PFSK-1 (cell line): Measurements from ENCODE around the gene MATCAP1.

Experiments
- FOXP2 ChIP-seq: optimal IDR thresholded peaks from 2 replicates; pipeline ENCODE3; 2011; ENCODE audit warnings: borderline replicate concordance, control low read depth, inconsistent platforms; ENCODE audit not compliant: insufficient read depth; ENCODE audit errors: extremely low read length, extremely low read depth
- POLR2AphosphoS5 ChIP-seq: IDR thresholded peaks from 2 replicates; pipeline ENCODE4 v1.6.1; 2012; ENCODE audit warnings: low read depth, mild to moderate bottlenecking, control low read depth, low read length, moderate library complexity
- REST ChIP-seq, 2 experiments: IDR thresholded peaks; 2 replicates each; pipeline versions ENCODE4 v1.6.1 to v1.8.0; 2011 to 2012; ENCODE audit warnings: low read depth in 2 of 2, low read length in 2 of 2, control low read depth in 1 of 2, inconsistent platforms in 1 of 2, mild to moderate bottlenecking in 1 of 2, moderate library complexity in 1 of 2; ENCODE audit not compliant: insufficient read depth in 1 of 2
- SIN3A ChIP-seq: IDR thresholded peaks from 2 replicates; pipeline ENCODE4 v1.6.1; 2012; ENCODE audit warnings: mild to moderate bottlenecking, low read length, moderate library complexity, borderline replicate concordance; ENCODE audit not compliant: insufficient read depth
- TAF1 ChIP-seq: IDR thresholded peaks from 2 replicates; pipeline ENCODE4 v1.6.1; 2012; ENCODE audit warnings: low read length, control low read depth, borderline replicate concordance; ENCODE audit not compliant: insufficient read depth

Gene MATCAP1

DNA sequence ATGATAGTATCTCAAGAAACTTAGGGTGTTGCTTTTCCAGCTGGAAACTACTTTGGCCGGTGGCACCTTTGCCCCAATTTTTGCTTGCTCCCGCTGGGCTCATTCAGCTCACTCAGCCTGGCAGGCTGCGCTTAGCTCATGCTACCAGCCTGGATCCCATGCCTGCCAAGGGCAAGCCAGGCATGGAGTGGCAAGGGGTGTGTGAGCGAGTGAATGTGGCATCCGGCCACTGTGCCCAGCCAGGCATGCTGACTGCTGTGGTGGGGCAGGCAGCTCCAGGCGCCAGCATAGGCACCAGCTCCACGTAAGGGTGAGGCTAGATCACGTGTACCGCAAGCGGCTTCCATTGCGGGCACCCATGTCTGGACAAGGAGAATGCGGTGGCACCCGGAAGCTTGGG is 42.4 kb downstream of the MATCAP1 start:
- TF ChIP-seq FOXP2 (no peak), SIN3A (no peak), TAF1 (no peak), POLR2AphosphoS5 (no peak), REST (IDR thresholded peaks at IDR 0.05; ENCODE audit: insufficient read depth in 1 of 2, low read depth in 2 of 2, low read length in 2 of 2) (no peak)

DNA sequence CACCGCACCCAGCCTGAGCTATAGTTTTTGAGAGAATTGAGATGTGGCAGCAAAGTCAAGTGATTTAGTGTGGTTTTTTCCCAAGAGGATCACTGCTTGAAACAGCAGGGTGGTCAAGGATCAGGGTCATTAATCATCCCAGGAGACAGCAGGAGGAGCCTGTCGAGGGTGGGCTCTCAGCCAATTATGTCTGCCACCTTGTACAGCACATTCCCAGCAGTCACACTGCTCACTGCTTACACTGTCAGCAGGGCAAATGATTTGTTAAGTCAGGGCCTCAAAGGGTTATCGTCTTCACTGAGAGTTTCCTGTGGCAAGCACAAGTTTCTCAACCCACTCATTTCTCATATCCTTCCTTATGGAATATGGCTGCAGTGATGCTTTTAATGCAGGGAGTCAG is 46.2 kb downstream of the MATCAP1 start:
- TF ChIP-seq SIN3A, result no peak

DNA sequence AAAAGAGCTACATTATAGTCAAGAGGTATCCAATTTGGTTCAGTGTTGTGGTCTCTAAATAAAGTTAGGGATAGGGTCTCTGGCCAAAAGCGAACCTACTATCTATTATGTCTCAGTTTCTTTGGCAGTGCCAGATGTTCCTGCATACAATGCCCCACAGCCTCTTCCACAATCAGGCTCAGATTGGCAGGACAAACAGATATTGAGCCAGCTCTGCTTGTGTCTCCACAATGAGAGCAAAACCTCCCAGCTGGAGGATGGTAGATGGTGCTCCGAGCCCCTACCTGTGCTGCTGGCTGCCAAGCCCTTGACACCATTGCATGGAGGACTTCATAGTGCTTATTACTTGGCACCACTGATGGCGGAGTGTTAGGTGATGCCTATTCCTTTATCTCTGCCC is 54.3 kb downstream of the MATCAP1 start:
- TF ChIP-seq POLR2AphosphoS5 (no peak), REST (IDR thresholded peaks at IDR 0.05; ENCODE audit: insufficient read depth in 1 of 2, low read depth in 2 of 2, low read length in 2 of 2) (no peak), FOXP2 (no peak), TAF1 (no peak), SIN3A (no peak)

DNA sequence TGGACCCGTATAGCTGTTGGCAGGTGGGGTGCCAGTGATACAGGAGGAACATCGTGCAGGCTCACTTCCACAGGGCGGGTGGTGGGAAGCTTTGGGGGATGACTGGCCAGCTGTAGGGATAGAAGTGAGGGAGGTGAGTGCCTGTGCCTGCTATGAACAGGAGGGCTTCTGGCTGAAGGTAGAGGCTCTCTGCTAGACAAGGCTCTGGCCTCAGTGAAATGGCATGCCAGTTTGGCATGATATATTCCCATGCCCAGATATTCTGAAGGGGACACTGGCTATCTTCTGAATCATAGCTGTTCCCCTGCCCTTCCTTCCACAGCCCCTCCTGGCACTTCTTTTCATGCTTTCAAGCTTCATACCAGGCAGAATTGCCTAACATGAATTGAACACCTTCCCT is 54.9 kb downstream of the MATCAP1 start:
- no peak for TF ChIP-seq FOXP2
- TF ChIP-seq TAF1, result no peak
- TF ChIP-seq REST (IDR thresholded peaks at IDR 0.05; ENCODE audit: insufficient read depth in 1 of 2, low read depth in 2 of 2, low read length in 2 of 2), result no peak
- no peak for TF ChIP-seq SIN3A
- TF ChIP-seq POLR2AphosphoS5, result no peak

DNA sequence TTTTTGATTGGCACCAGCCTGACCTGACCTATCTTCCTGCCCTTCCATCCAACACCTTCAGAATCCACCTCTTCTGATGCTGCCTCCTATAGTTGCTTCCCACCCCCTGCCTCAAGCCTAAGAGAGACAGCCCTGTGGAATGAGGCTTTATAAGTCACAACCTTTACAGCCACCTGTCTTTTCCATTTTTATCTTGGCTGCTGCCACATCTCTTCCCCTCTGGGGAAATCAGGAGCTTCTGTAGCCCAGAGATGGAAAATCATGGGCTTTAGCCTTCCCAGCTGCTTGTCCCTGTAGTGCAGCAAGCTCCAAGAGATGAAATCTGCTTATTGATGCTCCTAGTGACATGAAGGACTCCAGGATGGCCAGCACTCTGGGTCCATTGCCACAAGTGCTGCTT is 55.3 kb downstream of the MATCAP1 start:
- TF ChIP-seq SIN3A (no peak), POLR2AphosphoS5 (no peak), FOXP2 (no peak), TAF1 (no peak), REST (IDR thresholded peaks at IDR 0.05; ENCODE audit: insufficient read depth in 1 of 2, low read depth in 2 of 2, low read length in 2 of 2) (no peak)
